DND-41 (cell line): ENCODE results near the gene HOXC5.

ENCODE experiments used
- EZH2 ChIP-seq: IDR thresholded peaks from 3 replicates; pipeline ENCODE4 v1.6.1; 2012; ENCODE audit warnings: borderline replicate concordance, low read depth, mild to moderate bottlenecking, moderate library complexity, low read length, inconsistent platforms; ENCODE audit not compliant: severe bottlenecking
- TF ChIP-seq, protein P1 (sequence below): IDR thresholded peaks from 2 replicates; pipeline ENCODE4 v1.5.1; 2012; ENCODE audit warnings: borderline replicate concordance, low read length, moderate library complexity, mild to moderate bottlenecking; ENCODE audit not compliant: poor library complexity, severe bottlenecking; ENCODE audit errors: extremely low read depth

DNA sequence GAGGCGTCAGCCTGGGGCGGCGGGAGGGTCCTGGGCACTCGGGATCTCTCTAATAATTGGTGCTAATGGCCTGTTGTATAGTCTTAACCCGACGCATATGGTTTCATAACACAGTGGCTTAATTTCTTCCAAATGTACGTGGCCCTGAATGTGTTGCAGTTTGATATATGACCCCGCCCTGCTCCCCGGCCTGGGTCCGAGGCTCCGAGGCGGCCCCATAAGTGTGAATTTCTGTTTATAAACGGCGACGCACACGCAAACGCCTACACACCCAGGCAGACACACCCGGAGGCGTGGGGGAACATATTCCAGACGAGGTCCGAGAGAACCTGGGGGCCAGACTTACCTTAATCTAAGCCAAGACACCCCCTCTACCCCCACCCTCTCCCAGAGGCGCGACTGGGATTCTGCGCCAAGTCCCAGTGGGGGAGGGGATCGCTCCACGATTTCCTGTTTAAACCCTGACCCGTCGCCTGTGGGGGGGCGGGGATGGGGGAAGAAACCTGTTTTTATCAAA, 14.3 kb upstream of the HOXC5 start:
- TF ChIP-seq, protein P1, sequence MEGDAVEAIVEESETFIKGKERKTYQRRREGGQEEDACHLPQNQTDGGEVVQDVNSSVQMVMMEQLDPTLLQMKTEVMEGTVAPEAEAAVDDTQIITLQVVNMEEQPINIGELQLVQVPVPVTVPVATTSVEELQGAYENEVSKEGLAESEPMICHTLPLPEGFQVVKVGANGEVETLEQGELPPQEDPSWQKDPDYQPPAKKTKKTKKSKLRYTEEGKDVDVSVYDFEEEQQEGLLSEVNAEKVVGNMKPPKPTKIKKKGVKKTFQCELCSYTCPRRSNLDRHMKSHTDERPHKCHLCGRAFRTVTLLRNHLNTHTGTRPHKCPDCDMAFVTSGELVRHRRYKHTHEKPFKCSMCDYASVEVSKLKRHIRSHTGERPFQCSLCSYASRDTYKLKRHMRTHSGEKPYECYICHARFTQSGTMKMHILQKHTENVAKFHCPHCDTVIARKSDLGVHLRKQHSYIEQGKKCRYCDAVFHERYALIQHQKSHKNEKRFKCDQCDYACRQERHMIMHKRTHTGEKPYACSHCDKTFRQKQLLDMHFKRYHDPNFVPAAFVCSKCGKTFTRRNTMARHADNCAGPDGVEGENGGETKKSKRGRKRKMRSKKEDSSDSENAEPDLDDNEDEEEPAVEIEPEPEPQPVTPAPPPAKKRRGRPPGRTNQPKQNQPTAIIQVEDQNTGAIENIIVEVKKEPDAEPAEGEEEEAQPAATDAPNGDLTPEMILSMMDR = no peak
- TF ChIP-seq EZH2 = no peak
